ENCODE measurements around the gene BCL2L2. TPM values are rescaled to one million over a fixed set of nuclear protein-coding genes. Genes with fewer than 3 reads are reported as not detected.

BCL2L2 gene
- total and polyA plus RNA-seq, 9 of the 15 experiments (the other 6 are each of a cell fraction or from before 2014, with no cell fraction given), result 2.6 to 32.5 (median 14.7) TPM

DNA sequence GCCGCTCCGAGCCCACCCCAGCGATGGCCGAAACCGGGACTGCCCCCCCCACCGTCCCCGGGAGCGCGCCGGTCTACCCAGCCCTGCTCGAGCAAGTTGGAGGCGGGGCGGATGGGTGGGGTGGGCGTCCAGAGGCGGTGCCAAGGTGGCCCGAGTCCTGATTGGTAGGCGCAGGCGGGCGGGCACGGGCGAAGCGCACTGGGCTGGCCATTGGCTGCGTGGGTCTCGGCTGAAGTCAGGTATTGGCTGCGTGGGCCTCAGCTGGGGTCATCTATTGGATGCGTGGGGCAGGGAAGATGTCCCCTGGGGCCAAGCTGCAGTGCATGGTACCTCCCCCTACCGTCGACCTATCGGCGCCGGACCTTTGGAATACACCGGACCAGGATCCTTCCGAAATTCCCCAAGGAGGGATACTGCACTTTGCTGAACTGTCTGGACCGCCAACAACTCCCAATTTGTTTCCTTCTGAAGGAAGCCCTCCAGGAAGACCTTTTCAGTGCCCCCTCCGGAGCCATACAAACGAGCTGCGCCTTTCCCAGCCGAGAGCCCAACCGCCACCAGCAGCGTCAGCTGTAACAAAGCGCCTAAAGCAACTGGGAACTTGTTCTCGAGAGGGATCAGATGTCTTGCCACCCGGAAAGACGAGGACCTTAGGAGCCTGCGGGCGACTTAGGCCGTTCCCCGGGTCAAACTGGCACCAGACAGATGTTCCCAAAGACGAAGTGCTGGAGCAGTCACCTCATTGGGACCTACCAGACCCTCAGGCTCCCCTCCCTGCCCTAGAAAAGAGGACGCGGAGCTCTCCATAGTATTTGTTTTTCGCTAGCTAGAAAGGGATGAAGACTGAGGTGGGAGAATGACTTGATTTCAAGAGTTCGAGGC, 20.4 kb upstream of the BCL2L2 start, which contains the start of gene HOMEZ (continued):
- TF ChIP-seq, protein P1, sequence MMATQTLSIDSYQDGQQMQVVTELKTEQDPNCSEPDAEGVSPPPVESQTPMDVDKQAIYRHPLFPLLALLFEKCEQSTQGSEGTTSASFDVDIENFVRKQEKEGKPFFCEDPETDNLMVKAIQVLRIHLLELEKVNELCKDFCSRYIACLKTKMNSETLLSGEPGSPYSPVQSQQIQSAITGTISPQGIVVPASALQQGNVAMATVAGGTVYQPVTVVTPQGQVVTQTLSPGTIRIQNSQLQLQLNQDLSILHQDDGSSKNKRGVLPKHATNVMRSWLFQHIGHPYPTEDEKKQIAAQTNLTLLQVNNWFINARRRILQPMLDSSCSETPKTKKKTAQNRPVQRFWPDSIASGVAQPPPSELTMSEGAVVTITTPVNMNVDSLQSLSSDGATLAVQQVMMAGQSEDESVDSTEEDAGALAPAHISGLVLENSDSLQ (IDR thresholded peaks at IDR 0.05), result peak; percentile 66
- TF ChIP-seq SAP30 (IDR thresholded peaks at IDR 0.05; ENCODE audit: borderline replicate concordance, insufficient read depth, low read depth, low read length, poor library complexity, severe bottlenecking), result peak; percentile 60
- TF ChIP-seq HDAC2 (IDR thresholded peaks at IDR 0.05), result peak; percentile 40
- peak; percentile 69; the same call in 1 of the 2 replicates for TF ChIP-seq CREM (IDR thresholded peaks at IDR 0.05; ENCODE audit: low read depth)
- 0 out of 2 replicates have a peak, but pooled peaks have one; percentile 26 for TF ChIP-seq ZBTB17 (CRISPR knock-in tag; IDR thresholded peaks at IDR 0.05)
- TF ChIP-seq KDM5B (IDR thresholded peaks at IDR 0.05; ENCODE audit: insufficient replicate concordance, low read depth, low read length), result peak; percentile 56
- peak; percentile 79 for TF ChIP-seq POLR2G (IDR thresholded peaks at IDR 0.05; ENCODE audit: low read depth, low read length)
- no peak for TF ChIP-seq HNRNPUL1 (IDR thresholded peaks at IDR 0.05; ENCODE audit: low read length)
- no peak for TF ChIP-seq NCOA4 (IDR thresholded peaks at IDR 0.05; ENCODE audit: partially characterized antibody)
- peak; percentile 66; the same call in 1 of the 2 replicates for TF ChIP-seq ARID4B (CRISPR knock-in tag; IDR thresholded peaks at IDR 0.05)
- peak; percentile 84 for TF ChIP-seq ATF7 (IDR thresholded peaks at IDR 0.05)
- peak; percentile 72 for TF ChIP-seq POLR2B (IDR thresholded peaks at IDR 0.05; ENCODE audit: low read depth, partially characterized antibody)
- no peak for TF ChIP-seq NR3C1 (CRISPR knock-in tag; IDR thresholded peaks at IDR 0.05)
- peak; percentile 90 for TF ChIP-seq SP1 (CRISPR knock-in tag; IDR thresholded peaks at IDR 0.05)
- TF ChIP-seq TBP (optimal IDR thresholded peaks at IDR 0.05; ENCODE audit: low read depth, low read length), result peak; percentile 80
- 0 out of 2 replicates have a peak, but pooled peaks have one; percentile 63 for TF ChIP-seq KAT7 (CRISPR knock-in tag; IDR thresholded peaks at IDR 0.05; ENCODE audit: borderline replicate concordance)
- TF ChIP-seq RBFOX2 (IDR thresholded peaks at IDR 0.05; ENCODE audit: low read depth, low read length), result peak; percentile 75
- TF ChIP-seq RNF2 (IDR thresholded peaks at IDR 0.05), result no peak
- TF ChIP-seq, protein P2, sequence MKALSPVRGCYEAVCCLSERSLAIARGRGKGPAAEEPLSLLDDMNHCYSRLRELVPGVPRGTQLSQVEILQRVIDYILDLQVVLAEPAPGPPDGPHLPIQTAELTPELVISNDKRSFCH (CRISPR knock-in tag; IDR thresholded peaks at IDR 0.05), result no peak
- TF ChIP-seq, protein P2 (tag; IDR thresholded peaks at IDR 0.05), result no peak; the same call in 1 of the 2 replicates
- TF ChIP-seq MBD2 (IDR thresholded peaks at IDR 0.05; ENCODE audit: borderline replicate concordance, low read depth), result peak; percentile 98

Data from K562 (cell line).